Colonic mucosa (tissue), 4 donors: ENCODE results near the gene ZNF606. TPM values are rescaled to one million over a fixed set of nuclear protein-coding genes. Genes with fewer than 3 reads are reported as not detected.

ENCODE experiments used
- DNase-seq: peaks from one replicate; pipeline ENCODE4 v3.0.0-alpha.2; 2020
- H3K27ac ChIP-seq: fragments of 200-600 bp; one replicate; pipeline ENCODE4 v1.8.0; 2021
- H3K27me3 ChIP-seq: fragments of 200-600 bp; one replicate; pipeline ENCODE4 v1.8.0; 2021
- H3K36me3 ChIP-seq: fragments of 200-600 bp; one replicate; pipeline ENCODE4 v1.8.0; 2021
- H3K4me1 ChIP-seq: fragments of 200-600 bp; one replicate; pipeline ENCODE4 v1.8.0; 2021; ENCODE audit warnings: mild to moderate bottlenecking
- H3K4me3 ChIP-seq: fragments of 200-600 bp; one replicate; pipeline ENCODE4 v1.8.0; 2021
- H3K9ac ChIP-seq, 2 donors: one replicate each; pipeline ENCODE4 v1.7.0; 2013; ENCODE audit warnings: control low read depth in 2 of 2, low read depth in 2 of 2, low read length in 2 of 2
- H3K9me3 ChIP-seq: fragments of 200-600 bp; one replicate; pipeline ENCODE4 v1.8.0; 2021
- intact Hi-C: fragments of 100-400 bp; cut with DNase I; formaldehyde crosslinking; loops from one replicate; pipeline ENCODE4 v1.14.1; 2022
- total RNA-seq, 2 donors: library from RNA; stranded (reverse); fragmentation: NEBNext Ultra II Directional in 1 of 2; extraction: Animal tissue kit (Norgen Biotek cat#: 25700) in 1 of 2; gene quantifications; one replicate each; pipeline ENCODE4 v1.2.1, GENCODE V29; 2021
- TF ChIP-seq, protein P1 (sequence below): fragments of 200-600 bp; IDR thresholded peaks from one replicate; pipeline ENCODE4 v1.8.0; 2022; ENCODE audit warnings: antibody characterized with exemption, mild to moderate bottlenecking
- donor health status: healthy.
- donor health status: DM: no; HTN: no; CAD: no.
- donor health status: DM: no; HTN: no; CAD: no.

The ZNF606 gene
- total RNA-seq, 2 donors from 2014 or later, result 8.7 to 12.2 TPM

DNA sequence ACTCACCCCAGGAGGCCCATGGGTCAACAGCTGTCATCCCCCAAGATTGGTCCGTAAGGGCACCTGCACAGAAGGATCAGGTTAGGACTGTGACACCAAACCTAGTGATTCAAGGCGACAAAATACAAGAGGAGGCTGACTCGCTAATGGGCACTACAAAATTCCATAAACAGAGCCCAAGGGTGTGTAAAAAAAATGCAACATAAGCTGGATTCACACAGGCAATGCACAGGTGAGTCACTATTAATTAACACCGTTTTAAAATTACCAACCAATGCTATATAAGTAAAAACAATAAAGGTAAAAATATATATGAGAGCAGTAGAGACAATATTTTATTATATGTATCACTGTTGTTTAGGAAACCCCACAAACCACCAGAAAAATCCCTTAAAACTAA lies 1.9 kb downstream of the ZNF606 start:
- intact Hi-C loops, result no loop called here
- no peak for DNase-seq
- Histone ChIP-seq H3K27me3 (no peaks in the 10 kb centered on the region), H3K9ac (no peak overlapping the region), H3K27ac (no peak overlapping the region), H3K36me3 (peaks cover 8% of the 10 kb centered on the region), H3K4me3 (no peak overlapping the region), H3K9me3 (peaks cover 5% of the 10 kb centered on the region), H3K4me1 (no peaks in the 10 kb centered on the region)
- TF ChIP-seq, protein P1, sequence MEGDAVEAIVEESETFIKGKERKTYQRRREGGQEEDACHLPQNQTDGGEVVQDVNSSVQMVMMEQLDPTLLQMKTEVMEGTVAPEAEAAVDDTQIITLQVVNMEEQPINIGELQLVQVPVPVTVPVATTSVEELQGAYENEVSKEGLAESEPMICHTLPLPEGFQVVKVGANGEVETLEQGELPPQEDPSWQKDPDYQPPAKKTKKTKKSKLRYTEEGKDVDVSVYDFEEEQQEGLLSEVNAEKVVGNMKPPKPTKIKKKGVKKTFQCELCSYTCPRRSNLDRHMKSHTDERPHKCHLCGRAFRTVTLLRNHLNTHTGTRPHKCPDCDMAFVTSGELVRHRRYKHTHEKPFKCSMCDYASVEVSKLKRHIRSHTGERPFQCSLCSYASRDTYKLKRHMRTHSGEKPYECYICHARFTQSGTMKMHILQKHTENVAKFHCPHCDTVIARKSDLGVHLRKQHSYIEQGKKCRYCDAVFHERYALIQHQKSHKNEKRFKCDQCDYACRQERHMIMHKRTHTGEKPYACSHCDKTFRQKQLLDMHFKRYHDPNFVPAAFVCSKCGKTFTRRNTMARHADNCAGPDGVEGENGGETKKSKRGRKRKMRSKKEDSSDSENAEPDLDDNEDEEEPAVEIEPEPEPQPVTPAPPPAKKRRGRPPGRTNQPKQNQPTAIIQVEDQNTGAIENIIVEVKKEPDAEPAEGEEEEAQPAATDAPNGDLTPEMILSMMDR, result no peak

DNA sequence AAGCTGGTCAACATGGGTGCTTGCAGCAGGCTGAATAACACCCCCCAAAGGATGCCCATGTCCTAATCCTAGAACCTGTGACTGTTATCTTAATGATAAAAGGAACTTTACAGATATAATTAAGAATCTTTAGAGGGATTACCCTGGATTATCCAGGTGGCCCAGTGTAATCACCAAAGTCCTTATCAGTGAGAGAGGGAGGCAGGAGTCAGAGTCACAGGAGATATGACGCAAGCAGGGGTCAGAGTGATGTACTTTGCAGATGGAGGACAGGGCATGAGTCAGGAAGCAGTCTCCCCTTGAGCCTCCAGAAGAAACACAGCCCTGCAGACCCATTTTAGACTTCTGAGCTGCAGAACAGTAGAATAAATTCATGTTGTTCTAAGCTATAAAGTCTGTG lies 9.8 kb downstream of the ZNF606 start:
- intact Hi-C loops, result no loop called here
- H3K4me3 ChIP-seq, result no peak overlapping the region
- H3K27ac ChIP-seq, result no peak overlapping the region
- TF ChIP-seq, protein P1, result no peak
- H3K9me3 ChIP-seq, result peaks cover 5% of the 10 kb centered on the region
- H3K9ac ChIP-seq, result no peak overlapping the region
- H3K27me3 ChIP-seq, result no peaks in the 10 kb centered on the region
- H3K4me1 ChIP-seq, result no peaks in the 10 kb centered on the region
- no peak for DNase-seq
- peaks cover 7% of the 10 kb centered on the region for H3K36me3 ChIP-seq

DNA sequence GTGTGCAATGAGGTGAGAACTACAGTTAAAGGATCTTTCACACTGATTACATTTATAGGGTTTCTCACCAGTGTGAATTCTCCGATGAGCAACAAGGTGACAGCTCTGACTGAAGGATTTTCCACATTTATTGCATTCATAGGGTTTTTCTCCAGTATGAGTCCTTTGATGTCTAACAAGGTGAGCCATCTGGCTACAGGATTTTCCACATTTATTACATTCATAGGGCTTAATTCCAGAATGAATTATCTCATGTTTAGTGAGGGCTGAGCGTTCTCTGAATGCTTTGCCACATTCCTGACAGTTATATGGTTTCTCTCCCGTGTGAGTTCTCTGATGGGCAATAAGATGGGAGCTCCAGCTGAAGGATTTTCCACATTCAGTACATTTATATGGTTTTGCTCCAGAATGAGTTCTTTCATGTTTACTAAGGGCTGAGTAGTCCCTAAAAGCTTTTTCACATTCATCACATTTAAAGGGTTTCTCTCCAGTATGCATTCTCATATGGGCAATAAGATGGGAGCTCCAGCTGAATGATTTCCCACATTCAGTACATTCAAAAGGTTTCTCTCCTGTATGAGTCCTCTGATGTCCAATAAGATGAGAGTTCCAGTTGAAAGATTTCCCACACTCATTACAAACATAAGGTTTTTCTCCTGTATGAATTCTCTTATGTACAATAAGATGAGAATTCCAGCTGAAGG lies 23.9 kb downstream of the ZNF606 start:
- H3K27me3 ChIP-seq, result no peaks in the 10 kb centered on the region
- H3K36me3 ChIP-seq, result peaks cover 21% of the 10 kb centered on the region
- H3K27ac ChIP-seq, result no peak overlapping the region
- no peaks in the 10 kb centered on the region for H3K4me1 ChIP-seq
- TF ChIP-seq, protein P1, result no peak
- H3K9ac ChIP-seq, result no peak overlapping the region
- no peak for DNase-seq
- H3K4me3 ChIP-seq, result no peak overlapping the region
- intact Hi-C loops, result no loop called here
- H3K9me3 ChIP-seq, result peaks cover 52% of the 10 kb centered on the region

DNA sequence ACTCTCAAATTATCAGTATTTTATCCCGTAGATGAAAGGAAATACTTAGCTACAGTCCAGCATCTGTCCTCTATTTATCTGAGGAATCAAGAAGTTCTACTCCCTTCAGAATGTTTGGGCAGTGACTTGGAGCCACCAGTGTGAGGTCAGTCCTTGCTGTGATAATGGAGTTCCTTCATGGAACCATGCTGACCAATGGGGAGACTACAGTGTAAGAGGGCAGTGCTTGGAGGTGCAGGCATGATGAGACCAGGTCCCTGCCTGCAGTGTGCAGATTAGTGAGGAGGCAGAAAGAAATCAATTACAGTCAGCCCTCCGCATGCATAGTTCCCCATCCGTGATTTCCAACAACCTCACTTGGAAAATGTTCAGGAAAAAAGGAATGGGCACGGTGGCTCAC lies 28.2 kb downstream of the ZNF606 start, which contains the start of gene C19orf18:
C19orf18 (minus strand) TSS at position 101 of the 400 bp plus-strand sequence. CDS start 102 bp downstream, outside the sequence.
- Histone ChIP-seq H3K4me3 (no peak within 1 kb of the TSS), H3K27me3 (no peaks in the 10 kb centered on the region), H3K9me3 (peaks cover 32% of the 10 kb centered on the region), H3K9ac (no peak within 1 kb of the TSS), H3K27ac (no peak within 1 kb of the TSS), H3K4me1 (no peaks in the 10 kb centered on the region), H3K36me3 (no peaks in the 10 kb centered on the region)
- intact Hi-C loops, result no loop called here
- no peak for DNase-seq
- TF ChIP-seq, protein P1, result no peak

DNA sequence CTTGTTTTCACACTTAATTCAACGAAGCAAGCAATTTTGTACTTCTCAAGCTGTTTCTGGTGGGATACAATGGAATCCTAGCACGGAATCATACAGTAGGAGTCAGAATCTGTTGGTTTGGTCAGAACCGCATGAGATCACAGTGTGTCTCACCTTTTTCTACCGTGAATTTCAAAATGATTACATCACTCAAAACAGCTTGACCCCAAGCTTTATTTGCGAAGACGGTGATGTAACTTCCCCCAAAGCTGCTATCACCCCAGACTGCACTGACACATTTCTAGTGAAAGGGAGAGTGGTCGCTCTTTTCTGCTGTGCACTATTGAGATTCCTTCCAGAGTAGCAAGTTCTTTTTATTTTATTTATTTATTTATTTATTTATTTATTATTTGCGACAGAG lies 37.9 kb downstream of the ZNF606 start:
- Histone ChIP-seq H3K27ac (no peak overlapping the region), H3K27me3 (no peaks in the 10 kb centered on the region), H3K4me3 (no peak overlapping the region), H3K4me1 (no peaks in the 10 kb centered on the region), H3K9me3 (no peaks in the 10 kb centered on the region), H3K9ac (no peak overlapping the region), H3K36me3 (no peaks in the 10 kb centered on the region)
- intact Hi-C loops, result no loop called here
- TF ChIP-seq, protein P1, result no peak
- DNase-seq, result no peak
